SH-SY5Y (cell line): ENCODE measurements around the gene ACP2.

ENCODE experiments used
- GATA2 ChIP-seq: IDR thresholded peaks from 2 replicates; pipeline ENCODE4 v1.6.1; 2011; ENCODE audit warnings: mild to moderate bottlenecking, low read depth, low read length
- GATA3 ChIP-seq: IDR thresholded peaks from 2 replicates; pipeline ENCODE4 v1.6.1; 2011; ENCODE audit warnings: low read depth, mild to moderate bottlenecking, low read length, moderate library complexity

ACP2 gene

GRCh38 chr11:47242596-47243192 is 5.9 kb downstream of the ACP2 start:
- TF ChIP-seq GATA2: no peak
- TF ChIP-seq GATA3: no peak

- TF ChIP-seq GATA3 (no peak), GATA2 (no peak)
Observed at GRCh38 chr11:47241841-47242301, 6.7 kb downstream of the ACP2 start.

DNA sequence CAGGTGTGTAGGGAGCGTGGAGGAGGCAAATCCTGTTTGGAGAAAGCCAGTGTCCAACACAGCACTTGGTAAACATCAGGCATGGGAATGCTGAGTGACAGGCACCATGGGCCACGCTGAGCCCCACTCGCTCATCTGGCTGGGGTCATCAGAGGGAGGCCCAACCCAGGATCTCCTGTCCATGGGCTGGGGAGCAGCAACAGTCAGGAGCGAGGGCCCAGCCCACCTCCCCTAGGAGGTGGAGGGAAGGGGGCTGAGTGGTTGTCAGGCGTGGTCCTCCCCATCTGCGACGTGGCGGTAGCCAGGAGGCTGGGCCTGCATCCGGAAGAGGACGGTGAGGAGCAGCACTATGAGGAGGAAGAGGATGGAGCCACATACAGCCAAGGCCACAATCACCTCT is 8.8 kb downstream of the ACP2 start:
- no peak for TF ChIP-seq GATA3
- no peak for TF ChIP-seq GATA2

GRCh38 chr11:47236482-47236881 is 12.1 kb downstream of the ACP2 start:
- TF ChIP-seq GATA3 (no peak), GATA2 (no peak)

DNA sequence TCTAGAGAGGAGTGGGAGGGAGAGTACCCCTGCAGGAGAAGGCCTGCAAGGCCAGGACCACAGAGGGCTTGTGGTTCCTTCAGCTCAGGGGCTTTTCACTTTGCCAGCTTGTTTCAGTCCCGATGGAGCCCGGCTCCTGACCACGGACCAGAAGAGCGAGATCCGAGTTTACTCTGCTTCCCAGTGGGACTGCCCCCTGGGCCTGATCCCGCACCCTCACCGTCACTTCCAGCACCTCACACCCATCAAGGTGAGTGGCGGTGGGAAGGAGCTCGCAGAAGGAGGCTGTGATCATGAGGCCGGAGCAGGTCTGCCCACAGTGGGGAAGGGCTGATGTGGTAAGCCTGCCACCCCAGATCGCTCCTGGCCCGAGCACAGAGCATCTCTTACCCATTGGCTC is 13.5 kb downstream of the ACP2 start:
- TF ChIP-seq GATA2 (no peak), GATA3 (no peak)

- TF ChIP-seq GATA2: no peak
- TF ChIP-seq GATA3: no peak
Observed at GRCh38 chr11:47234669-47235100, 13.9 kb downstream of the ACP2 start.

DNA sequence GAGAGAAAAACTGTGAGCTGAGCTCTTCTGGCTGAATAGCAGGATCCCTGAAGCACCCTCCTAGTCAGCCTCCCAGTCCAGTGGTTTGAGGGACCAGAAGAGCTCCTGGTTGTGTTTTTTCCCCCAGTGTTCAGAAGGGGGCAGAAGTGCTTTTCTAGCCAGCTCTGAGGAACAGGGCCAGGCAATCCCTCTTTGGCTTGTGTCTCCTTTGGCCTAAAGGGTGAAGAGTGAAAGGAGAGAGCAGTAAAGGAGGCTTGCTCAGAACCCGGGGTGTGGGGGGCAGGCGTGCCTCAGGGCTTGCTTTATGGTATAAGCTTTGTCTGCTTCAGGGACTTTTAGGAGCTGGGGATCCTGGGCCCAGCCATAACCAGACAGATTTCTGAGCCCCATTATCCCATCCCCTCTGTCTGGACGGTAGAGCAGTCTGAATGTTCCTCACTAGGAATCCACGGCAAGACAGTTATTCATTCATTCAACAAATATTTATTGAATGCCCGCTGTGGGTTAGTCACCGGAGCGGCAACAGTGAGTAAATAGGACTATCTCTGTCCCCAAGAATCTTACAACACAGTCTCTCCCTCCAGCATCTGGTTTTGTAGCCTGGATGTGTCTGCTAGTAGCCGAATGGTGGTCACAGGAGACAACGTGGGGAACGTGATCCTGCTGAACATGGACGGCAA is 14.5 kb downstream of the ACP2 start:
- TF ChIP-seq GATA3: no peak
- TF ChIP-seq GATA2: no peak

GRCh38 chr11:47233051-47233450 is 15.6 kb downstream of the ACP2 start:
- TF ChIP-seq GATA2: no peak
- no peak for TF ChIP-seq GATA3

DNA sequence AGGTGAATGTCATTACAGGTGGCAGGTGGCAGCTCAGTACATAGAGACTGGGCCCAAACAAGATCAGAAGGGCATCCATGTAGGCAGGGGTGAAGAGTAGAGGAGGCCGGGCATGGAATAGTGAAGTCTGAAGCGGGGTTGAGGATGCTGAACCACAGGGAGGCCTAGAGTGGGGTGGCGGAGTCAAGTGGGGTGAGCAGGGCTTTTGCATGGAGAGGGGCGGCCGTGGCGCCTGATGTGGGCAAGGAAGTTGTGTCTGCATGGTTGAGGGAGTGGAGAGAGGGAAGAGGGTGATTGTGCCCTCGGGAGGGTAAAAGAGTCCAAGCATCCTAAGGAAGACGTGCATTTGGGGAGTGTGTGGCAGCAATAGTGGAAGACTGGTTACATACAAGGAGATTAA is 19.5 kb downstream of the ACP2 start:
- TF ChIP-seq GATA2: no peak
- no peak for TF ChIP-seq GATA3

DNA sequence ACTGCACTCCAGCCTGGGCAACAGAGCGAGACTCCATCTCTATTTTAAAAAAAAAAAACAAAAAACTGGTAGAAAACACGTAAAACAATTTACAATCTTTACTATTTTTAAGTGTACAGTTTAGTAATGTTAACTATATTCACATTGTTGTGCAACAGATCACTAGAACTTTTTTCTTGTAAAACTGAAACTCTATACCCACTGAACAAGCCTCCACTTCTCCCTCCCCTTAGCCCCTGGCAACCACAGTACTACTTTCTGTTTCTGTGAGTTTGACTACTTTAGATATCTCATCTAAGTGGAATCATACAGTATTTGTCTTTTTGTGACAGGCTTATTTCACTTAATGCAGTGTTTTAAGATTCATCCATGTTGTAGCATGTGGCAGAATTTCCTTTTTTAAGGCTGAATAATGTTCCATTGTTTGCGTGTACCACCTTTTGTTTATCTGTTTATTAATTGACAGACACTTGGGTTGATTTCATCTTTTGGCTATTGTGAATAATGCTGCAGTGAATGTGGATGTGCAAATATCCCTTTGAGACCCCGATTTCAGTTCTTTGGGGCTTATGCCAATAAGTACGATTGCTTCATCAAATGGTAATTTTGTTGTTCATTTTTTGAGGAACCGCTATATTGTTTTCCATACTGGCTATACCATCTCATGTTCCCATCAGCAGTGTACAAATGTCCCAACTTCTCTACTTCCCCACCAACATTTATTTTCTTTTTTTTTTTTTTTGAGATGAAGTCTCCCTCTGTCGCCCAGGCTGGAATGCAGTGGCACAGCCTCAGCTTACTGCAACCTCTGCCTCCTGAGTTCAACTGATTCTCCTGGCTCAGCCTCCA is 22.8 kb downstream of the ACP2 start:
- TF ChIP-seq GATA3: no peak
- no peak for TF ChIP-seq GATA2

- TF ChIP-seq GATA2 (no peak), GATA3 (no peak)
Observed at GRCh38 chr11:47222696-47223095, 25.9 kb downstream of the ACP2 start.

- no peak for TF ChIP-seq GATA3
Observed at GRCh38 chr11:47220401-47220821, 28.2 kb downstream of the ACP2 start.

- TF ChIP-seq GATA2 (no peak), GATA3 (no peak)
Observed at GRCh38 chr11:47216121-47216798, 32.4 kb downstream of the ACP2 start.

- no peak for TF ChIP-seq GATA3
- TF ChIP-seq GATA2: no peak
Observed at GRCh38 chr11:47215366-47215910, 33.2 kb downstream of the ACP2 start.
